Stomach (tissue), 9 donors: ENCODE data around the gene ANKRD31. TPM values are rescaled to one million over a fixed set of nuclear protein-coding genes. Genes with fewer than 3 reads are reported as not detected.

ENCODE experiments used
- DNase-seq, 2 donors: peaks; one replicate each; pipeline versions ENCODE4 v3.0.0 to v3.0.0-alpha.2; 2013 to 2019
- H3K27ac ChIP-seq, 5 donors: fragments of 200-600 bp in 4 of 5; sonication (generic) in 4 of 5; one replicate each; pipeline ENCODE4 v1.5.1; 2013 to 2019; ENCODE audit warnings: mild to moderate bottlenecking in 1 of 5, moderate library complexity in 1 of 5
- H3K27me3 ChIP-seq, 3 donors: fragments of 200-600 bp; sonication (generic); one replicate each; pipeline ENCODE4 v1.5.1; 2017 to 2019; ENCODE audit warnings: mixed run types in 1 of 3
- H3K36me3 ChIP-seq, 4 donors: fragments of 200-600 bp; sonication (generic); 1 replicate in 3 of 4; 2 replicates in 1 of 4; pipeline ENCODE4 v1.5.1; 2016 to 2019
- H3K4me1 ChIP-seq, 4 donors: fragments of 200-600 bp; sonication (generic); one replicate each; pipeline ENCODE4 v1.5.1; 2016 to 2019
- H3K4me3 ChIP-seq, 4 donors: fragments of 200-600 bp; sonication (generic) in 3 of 4; one replicate each; pipeline ENCODE4 v1.5.1; 2016 to 2019; ENCODE audit warnings: mild to moderate bottlenecking in 1 of 4
- H3K9me3 ChIP-seq, 4 donors: fragments of 200-600 bp; sonication (generic); one replicate each; pipeline ENCODE4 v1.5.1; 2016 to 2019
- EP300 ChIP-seq: sonication (generic); formaldehyde crosslinking; IDR thresholded peaks from one replicate; pipeline ENCODE4 v1.6.1; 2017; ENCODE audit warnings: antibody characterized with exemption
- POLR2A ChIP-seq, 4 donors: fragments of 450-650 bp; IDR thresholded peaks; one replicate each; pipeline ENCODE4 v1.6.1; 2016; ENCODE audit warnings: antibody characterized with exemption in 4 of 4, control low read depth in 2 of 4, mild to moderate bottlenecking in 1 of 4, moderate library complexity in 1 of 4
- POLR2AphosphoS5 ChIP-seq, 3 donors: sonication (generic); formaldehyde crosslinking; IDR thresholded peaks; one replicate each; pipeline ENCODE4 v1.6.1; 2016; ENCODE audit warnings: antibody characterized with exemption in 3 of 3
- WGBS, 5 donors: extraction: QIAGEN DNeasy Blood & Tissue Kit in 3 of 5; methylation state at CpG; one replicate each; pipeline versions ENCODE4 v1.1.5 to v1.1.7; 2013 to 2018; 5-methylcytosine and 5-hydroxymethylcytosine counted together
- intact Hi-C: fragments of 100-400 bp; cut with DNase I; formaldehyde crosslinking; loops from one replicate; pipeline ENCODE4 v1.15.1; 2023; ENCODE audit warnings: low total_unique reads
- polyA plus RNA-seq, 3 donors: library from polyadenylated mRNA; stranded (reverse); fragments of 200-250 nt; gene quantifications; one replicate each; pipeline ENCODE4 v1.2.3, GENCODE V29; 2013
- total RNA-seq, 5 donors: library from RNA; depleted of rRNA; stranded (reverse); fragments of >200 nt; gene quantifications; one replicate each; pipeline versions ENCODE4 v1.1.0 to v1.2.3, GENCODE V29; 2014 to 2016
- TF ChIP-seq, protein P1 (sequence below), 7 experiments: fragments of 450-650 bp in 4 of 7; fragments of 200-600 bp in 3 of 7; sonication (generic) in 3 of 7; IDR thresholded peaks; one replicate each; pipeline ENCODE4 v1.5.1; 2016 to 2019; ENCODE audit warnings: antibody characterized with exemption in 7 of 7, control low read depth in 2 of 7, mild to moderate bottlenecking in 1 of 7
- donor health status: healthy with polysubstance abuse.
- donor health status: Bipolar disorder and iron deficiency.
- donor health status: healthy.

Gene ANKRD31
- total and polyA plus RNA-seq, 8 donors: 0.08 to 1.1 (median 0.14) TPM; not detected in 5

DNA sequence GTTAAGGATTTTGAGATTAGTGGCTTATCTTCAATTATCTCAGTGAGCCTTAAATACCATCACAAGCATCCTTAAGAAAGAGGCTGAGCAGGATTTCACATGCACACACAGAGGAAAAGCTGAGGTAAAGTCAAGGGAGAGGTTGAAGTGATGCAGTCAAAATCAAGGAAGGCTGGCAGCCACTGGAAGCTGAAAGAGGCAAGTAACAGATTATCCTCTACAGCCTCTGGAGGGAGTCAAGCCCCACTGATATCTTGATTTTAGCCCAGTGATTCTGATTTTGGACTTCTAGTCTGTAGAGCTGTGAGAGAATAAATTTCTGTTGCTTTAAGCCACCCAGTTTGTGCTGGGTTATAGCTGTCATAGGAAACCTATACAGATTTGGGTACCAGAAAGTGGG, 80.1 kb downstream of the ANKRD31 start:
- Histone ChIP-seq H3K4me1 (no peaks in the 10 kb centered on the region), H3K4me3 (no peak overlapping the region), H3K36me3 (no peaks in the 10 kb centered on the region), H3K9me3 (peaks cover 2 to 31% (median 17%) of the 10 kb centered on the region in 4 donors), H3K27me3 (no peaks in the 10 kb centered on the region), H3K27ac (no peak overlapping the region)
- TF ChIP-seq POLR2A (IDR thresholded peaks at IDR 0.05) (no peak), POLR2AphosphoS5 (IDR thresholded peaks at IDR 0.05) (no peak)
- TF ChIP-seq, protein P1, sequence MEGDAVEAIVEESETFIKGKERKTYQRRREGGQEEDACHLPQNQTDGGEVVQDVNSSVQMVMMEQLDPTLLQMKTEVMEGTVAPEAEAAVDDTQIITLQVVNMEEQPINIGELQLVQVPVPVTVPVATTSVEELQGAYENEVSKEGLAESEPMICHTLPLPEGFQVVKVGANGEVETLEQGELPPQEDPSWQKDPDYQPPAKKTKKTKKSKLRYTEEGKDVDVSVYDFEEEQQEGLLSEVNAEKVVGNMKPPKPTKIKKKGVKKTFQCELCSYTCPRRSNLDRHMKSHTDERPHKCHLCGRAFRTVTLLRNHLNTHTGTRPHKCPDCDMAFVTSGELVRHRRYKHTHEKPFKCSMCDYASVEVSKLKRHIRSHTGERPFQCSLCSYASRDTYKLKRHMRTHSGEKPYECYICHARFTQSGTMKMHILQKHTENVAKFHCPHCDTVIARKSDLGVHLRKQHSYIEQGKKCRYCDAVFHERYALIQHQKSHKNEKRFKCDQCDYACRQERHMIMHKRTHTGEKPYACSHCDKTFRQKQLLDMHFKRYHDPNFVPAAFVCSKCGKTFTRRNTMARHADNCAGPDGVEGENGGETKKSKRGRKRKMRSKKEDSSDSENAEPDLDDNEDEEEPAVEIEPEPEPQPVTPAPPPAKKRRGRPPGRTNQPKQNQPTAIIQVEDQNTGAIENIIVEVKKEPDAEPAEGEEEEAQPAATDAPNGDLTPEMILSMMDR (IDR thresholded peaks at IDR 0.05): peak in 1 of 7 experiments; percentile 22
- intact Hi-C loops: no loop called here
- DNase-seq: peak in 1 of 2 donors; percentile 32

GRCh38 chr5:75152860-75153259, 83.8 kb downstream of the ANKRD31 start:
- Histone ChIP-seq H3K9me3 (no peaks in the 10 kb centered on the region), H3K4me1 (no peaks in the 10 kb centered on the region), H3K27me3 (no peaks in the 10 kb centered on the region), H3K36me3 (no peaks in the 10 kb centered on the region), H3K27ac (no peak overlapping the region), H3K4me3 (no peak overlapping the region)
- intact Hi-C loops: no loop called here
- DNase-seq: peak; percentile 30 to 35
- peak in 2 of 3 donors; percentile 5 to 69 for TF ChIP-seq POLR2AphosphoS5 (IDR thresholded peaks at IDR 0.05)
- no peak for TF ChIP-seq POLR2A (IDR thresholded peaks at IDR 0.05)
- TF ChIP-seq, protein P1 (IDR thresholded peaks at IDR 0.05): no peak

DNA sequence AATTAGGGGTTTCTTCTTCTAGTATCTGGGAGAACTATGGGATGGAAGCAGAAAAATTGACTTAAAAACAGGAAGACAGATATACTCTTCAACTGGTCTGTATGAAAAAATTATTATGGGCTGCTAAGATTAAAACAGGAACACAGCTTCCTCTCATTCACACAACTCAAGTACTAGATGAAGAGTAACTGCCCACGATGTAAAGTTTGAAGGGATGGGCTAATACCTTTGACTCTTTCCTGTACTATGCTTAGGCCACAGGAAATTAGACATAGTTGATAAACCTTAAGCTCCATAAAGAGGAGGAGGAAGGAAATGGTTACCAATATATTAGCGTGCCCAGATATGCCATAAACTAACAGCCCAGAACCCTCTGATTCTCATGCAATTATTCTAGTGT, 88.6 kb downstream of the ANKRD31 start:
- Histone ChIP-seq H3K36me3 (no peaks in the 10 kb centered on the region), H3K4me1 (no peaks in the 10 kb centered on the region), H3K27me3 (no peaks in the 10 kb centered on the region), H3K4me3 (no peak overlapping the region), H3K9me3 (no peaks in the 10 kb centered on the region), H3K27ac (no peak overlapping the region)
- DNase-seq: no peak
- 54 to 72% (median 70%) methylated on average over 2 of the region's 2 CpGs for WGBS, 5 donors
- TF ChIP-seq POLR2AphosphoS5 (IDR thresholded peaks at IDR 0.05): no peak
- TF ChIP-seq EP300: no peak
- TF ChIP-seq, protein P1 (IDR thresholded peaks at IDR 0.05): no peak
- TF ChIP-seq POLR2A (IDR thresholded peaks at IDR 0.05): no peak
- intact Hi-C loops: no loop called here

- no peaks in the 10 kb centered on the region for H3K27me3 ChIP-seq
- H3K27ac ChIP-seq: no peak overlapping the region
- intact Hi-C loops: no loop called here
- no peaks in the 10 kb centered on the region for H3K4me1 ChIP-seq
- no peak for DNase-seq
- no peaks in the 10 kb centered on the region for H3K9me3 ChIP-seq
- H3K4me3 ChIP-seq: no peak overlapping the region
- 41 to 60% (median 48%) methylated on average over 2 of the region's 2 CpGs for WGBS, 5 donors
- TF ChIP-seq POLR2AphosphoS5 (IDR thresholded peaks at IDR 0.05): no peak
- TF ChIP-seq, protein P1 (IDR thresholded peaks at IDR 0.05): no peak
- no peak for TF ChIP-seq POLR2A (IDR thresholded peaks at IDR 0.05)
- TF ChIP-seq EP300: no peak
- no peaks in the 10 kb centered on the region for H3K36me3 ChIP-seq
Observed at GRCh38 chr5:75142566-75143136, 94.0 kb downstream of the ANKRD31 start.
